SK-N-SH treated with all-trans-retinoic acid at 6 μM for 48 hours (cell line): ENCODE data around the gene CDCA5.

Experiments used
- ARNTL ChIP-seq: fragments of 450-650 bp; formaldehyde crosslinking; IDR thresholded peaks from 2 replicates; pipeline ENCODE4 v1.5.0; 2020; ENCODE audit warnings: low read depth, mild to moderate bottlenecking, moderate library complexity, borderline replicate concordance
- BACH2 ChIP-seq: fragments of 250-450 bp; sonication (Bioruptor Pico); IDR thresholded peaks from 2 replicates; pipeline ENCODE4 v1.9.0; 2021; ENCODE audit warnings: mild to moderate bottlenecking, borderline replicate concordance
- CSDC2 ChIP-seq: fragments of 250-450 bp; sonication (Bioruptor Pico); IDR thresholded peaks from 2 replicates; pipeline ENCODE4 v1.5.0; 2020; ENCODE audit warnings: mild to moderate bottlenecking, moderate library complexity
- ESRRG ChIP-seq: fragments of 250-450 bp; sonication (Bioruptor Pico); IDR thresholded peaks from 2 replicates; pipeline ENCODE4 v1.6.1; 2021; ENCODE audit warnings: mild to moderate bottlenecking
- ISL1 ChIP-seq: fragments of 250-450 bp; sonication (Bioruptor Pico); IDR thresholded peaks from 2 replicates; pipeline ENCODE4 v2.1.2; 2022; ENCODE audit warnings: mild to moderate bottlenecking, moderate library complexity
- RARB ChIP-seq: fragments of 250-450 bp; sonication (Bioruptor Pico); IDR thresholded peaks from 2 replicates; pipeline ENCODE4 v1.8.0; 2021; ENCODE audit warnings: mild to moderate bottlenecking, moderate library complexity
- SNAI2 ChIP-seq: fragments of 250-450 bp; sonication (Bioruptor Pico); IDR thresholded peaks from 2 replicates; pipeline ENCODE4 v1.5.0; 2020; ENCODE audit warnings: mild to moderate bottlenecking, moderate library complexity
- TCF4 ChIP-seq: fragments of 250-450 bp; sonication (Bioruptor Pico); IDR thresholded peaks from 2 replicates; pipeline ENCODE4 v1.8.0; 2021; ENCODE audit warnings: mild to moderate bottlenecking, moderate library complexity, borderline replicate concordance
- ZFP3 ChIP-seq: fragments of 250-450 bp; sonication (Bioruptor Pico); IDR thresholded peaks from 2 replicates; pipeline ENCODE4 v1.5.0; 2020; ENCODE audit warnings: mild to moderate bottlenecking, moderate library complexity
- ZFP30 ChIP-seq: fragments of 450-650 bp; formaldehyde crosslinking; IDR thresholded peaks from 2 replicates; pipeline ENCODE4 v1.5.0; 2022; ENCODE audit warnings: mild to moderate bottlenecking, moderate library complexity
- TF ChIP-seq, protein P1 (sequence below): fragments of 250-450 bp; sonication (Bioruptor Pico); IDR thresholded peaks from 2 replicates; pipeline ENCODE4 v1.8.0; 2020; ENCODE audit warnings: mild to moderate bottlenecking, moderate library complexity, borderline replicate concordance
- TF ChIP-seq, protein P2 (sequence below): fragments of 250-450 bp; sonication (Bioruptor Pico); IDR thresholded peaks from 2 replicates; pipeline ENCODE4 v1.5.1; 2020; ENCODE audit warnings: low read depth, mild to moderate bottlenecking, moderate library complexity
- TF ChIP-seq, protein P3 (sequence below): fragments of 250-450 bp; sonication (Bioruptor Pico); IDR thresholded peaks from 2 replicates; pipeline ENCODE4 v1.5.0; 2020; ENCODE audit warnings: mild to moderate bottlenecking, moderate library complexity

DNA sequence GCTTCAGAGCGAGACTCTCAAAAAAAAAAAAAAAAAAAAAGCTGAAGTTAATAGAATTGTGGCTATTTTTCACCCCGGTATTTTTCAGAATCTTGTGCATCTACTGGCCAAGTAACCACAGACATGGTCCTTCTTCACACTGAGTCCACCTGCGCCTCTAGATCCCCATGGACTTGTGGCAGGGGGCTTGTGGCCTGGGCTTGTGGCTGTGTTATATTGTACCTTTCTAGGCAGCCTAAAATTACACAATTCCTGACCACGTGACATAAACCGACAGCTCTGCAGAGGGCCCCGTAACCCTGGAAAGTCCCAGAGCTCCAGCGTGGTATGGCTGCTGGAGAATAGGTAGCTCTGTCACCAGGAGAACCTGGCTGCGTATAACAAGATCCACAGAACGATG lies 14.6 kb downstream of the CDCA5 start:
- TF ChIP-seq, protein P1, sequence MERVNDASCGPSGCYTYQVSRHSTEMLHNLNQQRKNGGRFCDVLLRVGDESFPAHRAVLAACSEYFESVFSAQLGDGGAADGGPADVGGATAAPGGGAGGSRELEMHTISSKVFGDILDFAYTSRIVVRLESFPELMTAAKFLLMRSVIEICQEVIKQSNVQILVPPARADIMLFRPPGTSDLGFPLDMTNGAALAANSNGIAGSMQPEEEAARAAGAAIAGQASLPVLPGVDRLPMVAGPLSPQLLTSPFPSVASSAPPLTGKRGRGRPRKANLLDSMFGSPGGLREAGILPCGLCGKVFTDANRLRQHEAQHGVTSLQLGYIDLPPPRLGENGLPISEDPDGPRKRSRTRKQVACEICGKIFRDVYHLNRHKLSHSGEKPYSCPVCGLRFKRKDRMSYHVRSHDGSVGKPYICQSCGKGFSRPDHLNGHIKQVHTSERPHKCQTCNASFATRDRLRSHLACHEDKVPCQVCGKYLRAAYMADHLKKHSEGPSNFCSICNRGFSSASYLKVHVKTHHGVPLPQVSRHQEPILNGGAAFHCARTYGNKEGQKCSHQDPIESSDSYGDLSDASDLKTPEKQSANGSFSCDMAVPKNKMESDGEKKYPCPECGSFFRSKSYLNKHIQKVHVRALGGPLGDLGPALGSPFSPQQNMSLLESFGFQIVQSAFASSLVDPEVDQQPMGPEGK (CRISPR knock-in tag), result no peak
- TF ChIP-seq CSDC2 (CRISPR knock-in tag) (no peak), ISL1 (CRISPR knock-in tag) (no peak), ARNTL (CRISPR knock-in tag) (no peak), ZFP3 (CRISPR knock-in tag) (no peak), TCF4 (no peak), RARB (CRISPR knock-in tag) (no peak), ESRRG (no peak), BACH2 (CRISPR knock-in tag) (no peak), SNAI2 (no peak), ZFP30 (CRISPR knock-in tag) (no peak)
- TF ChIP-seq, protein P2, sequence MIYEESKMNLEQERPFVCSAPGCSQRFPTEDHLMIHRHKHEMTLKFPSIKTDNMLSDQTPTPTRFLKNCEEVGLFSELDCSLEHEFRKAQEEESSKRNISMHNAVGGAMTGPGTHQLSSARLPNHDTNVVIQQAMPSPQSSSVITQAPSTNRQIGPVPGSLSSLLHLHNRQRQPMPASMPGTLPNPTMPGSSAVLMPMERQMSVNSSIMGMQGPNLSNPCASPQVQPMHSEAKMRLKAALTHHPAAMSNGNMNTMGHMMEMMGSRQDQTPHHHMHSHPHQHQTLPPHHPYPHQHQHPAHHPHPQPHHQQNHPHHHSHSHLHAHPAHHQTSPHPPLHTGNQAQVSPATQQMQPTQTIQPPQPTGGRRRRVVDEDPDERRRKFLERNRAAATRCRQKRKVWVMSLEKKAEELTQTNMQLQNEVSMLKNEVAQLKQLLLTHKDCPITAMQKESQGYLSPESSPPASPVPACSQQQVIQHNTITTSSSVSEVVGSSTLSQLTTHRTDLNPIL (CRISPR knock-in tag), result no peak
- TF ChIP-seq, protein P3, sequence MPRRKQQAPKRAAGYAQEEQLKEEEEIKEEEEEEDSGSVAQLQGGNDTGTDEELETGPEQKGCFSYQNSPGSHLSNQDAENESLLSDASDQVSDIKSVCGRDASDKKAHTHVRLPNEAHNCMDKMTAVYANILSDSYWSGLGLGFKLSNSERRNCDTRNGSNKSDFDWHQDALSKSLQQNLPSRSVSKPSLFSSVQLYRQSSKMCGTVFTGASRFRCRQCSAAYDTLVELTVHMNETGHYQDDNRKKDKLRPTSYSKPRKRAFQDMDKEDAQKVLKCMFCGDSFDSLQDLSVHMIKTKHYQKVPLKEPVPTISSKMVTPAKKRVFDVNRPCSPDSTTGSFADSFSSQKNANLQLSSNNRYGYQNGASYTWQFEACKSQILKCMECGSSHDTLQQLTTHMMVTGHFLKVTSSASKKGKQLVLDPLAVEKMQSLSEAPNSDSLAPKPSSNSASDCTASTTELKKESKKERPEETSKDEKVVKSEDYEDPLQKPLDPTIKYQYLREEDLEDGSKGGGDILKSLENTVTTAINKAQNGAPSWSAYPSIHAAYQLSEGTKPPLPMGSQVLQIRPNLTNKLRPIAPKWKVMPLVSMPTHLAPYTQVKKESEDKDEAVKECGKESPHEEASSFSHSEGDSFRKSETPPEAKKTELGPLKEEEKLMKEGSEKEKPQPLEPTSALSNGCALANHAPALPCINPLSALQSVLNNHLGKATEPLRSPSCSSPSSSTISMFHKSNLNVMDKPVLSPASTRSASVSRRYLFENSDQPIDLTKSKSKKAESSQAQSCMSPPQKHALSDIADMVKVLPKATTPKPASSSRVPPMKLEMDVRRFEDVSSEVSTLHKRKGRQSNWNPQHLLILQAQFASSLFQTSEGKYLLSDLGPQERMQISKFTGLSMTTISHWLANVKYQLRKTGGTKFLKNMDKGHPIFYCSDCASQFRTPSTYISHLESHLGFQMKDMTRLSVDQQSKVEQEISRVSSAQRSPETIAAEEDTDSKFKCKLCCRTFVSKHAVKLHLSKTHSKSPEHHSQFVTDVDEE (CRISPR knock-in tag), result no peak
